GM19239 (cell line): ENCODE data around the gene MXRA8.

ENCODE experiments used
- DNase-seq: peaks from one replicate; pipeline ENCODE4 v3.0.0; 2011; ENCODE audit warnings: low spot score; ENCODE audit not compliant: insufficient read length
- FAIRE-seq: peaks from 2 replicates; lab custom pipeline; 2011; peaks lifted over from hg19 to GRCh38; lab: Jason Lieb, UNC

MXRA8 gene

GRCh38 chr1:1310476-1311053, 47.8 kb downstream of the MXRA8 start:
- DNase-seq (no peak), FAIRE-seq (no peak)

DNA sequence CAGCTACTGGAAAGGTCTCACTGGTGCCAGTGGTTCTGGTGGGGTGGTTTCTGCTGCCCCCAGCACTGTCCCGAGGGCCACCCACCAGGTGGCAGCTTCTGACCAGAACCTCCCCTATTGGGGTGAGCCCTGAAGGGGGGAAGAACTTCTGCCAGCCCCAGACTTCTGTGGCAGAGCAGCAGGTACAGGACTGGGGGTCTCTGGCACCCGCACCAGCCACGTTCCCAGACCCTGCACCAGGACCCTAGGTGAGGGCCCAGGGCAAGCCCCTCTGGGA, 48.3 kb downstream of the MXRA8 start:
- no peak for DNase-seq
- FAIRE-seq, result no peak

- no peak for DNase-seq
Observed at GRCh38 chr1:1309251-1310108, 48.9 kb downstream of the MXRA8 start.

GRCh38 chr1:1308756-1309250, 49.6 kb downstream of the MXRA8 start:
- FAIRE-seq (no peak), DNase-seq (no peak)

More at GRCh38 chr1:1309251-1310108, 48.9 kb downstream of the MXRA8 start:
- no peak for FAIRE-seq

GRCh38 chr1:1307923-1308755, 50.2 kb downstream of the MXRA8 start, which contains the start of the genes ACAP3 and PUSL1:
ACAP3 (minus strand) TSS chr1:1307930; CDS start chr1:1307815, 115 bp downstream.
PUSL1 (plus strand) TSS chr1:1308597; CDS start chr1:1308644, 47 bp downstream.
- peak; percentile 99 for DNase-seq
- FAIRE-seq, result peak; percentile 87

DNA sequence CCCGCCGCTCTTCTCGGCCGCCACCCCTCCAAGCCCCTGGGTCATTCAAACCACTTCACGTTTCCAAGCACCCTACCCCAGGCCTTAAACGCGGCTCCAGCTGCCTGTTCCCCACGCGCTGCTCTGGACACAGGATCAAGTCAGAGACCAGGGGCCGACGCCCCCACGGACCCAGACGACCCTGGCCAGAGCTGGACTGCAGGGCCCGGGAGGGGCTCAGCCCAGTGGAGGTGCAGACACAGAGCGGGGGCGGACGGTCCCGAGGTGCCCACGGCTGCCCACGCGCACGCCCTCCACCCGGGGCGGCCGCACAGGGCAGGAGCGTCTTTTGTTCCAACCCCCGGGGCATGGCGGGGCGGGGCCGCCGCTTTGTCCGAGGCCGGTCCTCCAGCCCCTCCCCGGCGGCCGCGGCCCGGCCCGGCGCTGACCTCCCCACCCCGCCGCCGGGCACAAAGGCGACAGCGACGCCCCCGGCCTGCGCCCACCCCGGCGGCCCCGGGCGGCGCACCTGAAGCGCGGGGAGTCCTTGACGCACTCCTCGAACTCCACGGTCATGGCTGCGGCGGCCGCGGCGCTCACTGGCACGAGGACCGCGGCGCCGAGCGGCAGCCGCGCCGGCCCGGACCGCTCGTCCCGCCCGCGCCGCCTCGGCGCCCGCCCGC, 51.0 kb downstream of the MXRA8 start:
- FAIRE-seq (no peak), DNase-seq (no peak)

- FAIRE-seq (no peak), DNase-seq (no peak)
Observed at GRCh38 chr1:1306661-1307260, 51.6 kb downstream of the MXRA8 start.

DNA sequence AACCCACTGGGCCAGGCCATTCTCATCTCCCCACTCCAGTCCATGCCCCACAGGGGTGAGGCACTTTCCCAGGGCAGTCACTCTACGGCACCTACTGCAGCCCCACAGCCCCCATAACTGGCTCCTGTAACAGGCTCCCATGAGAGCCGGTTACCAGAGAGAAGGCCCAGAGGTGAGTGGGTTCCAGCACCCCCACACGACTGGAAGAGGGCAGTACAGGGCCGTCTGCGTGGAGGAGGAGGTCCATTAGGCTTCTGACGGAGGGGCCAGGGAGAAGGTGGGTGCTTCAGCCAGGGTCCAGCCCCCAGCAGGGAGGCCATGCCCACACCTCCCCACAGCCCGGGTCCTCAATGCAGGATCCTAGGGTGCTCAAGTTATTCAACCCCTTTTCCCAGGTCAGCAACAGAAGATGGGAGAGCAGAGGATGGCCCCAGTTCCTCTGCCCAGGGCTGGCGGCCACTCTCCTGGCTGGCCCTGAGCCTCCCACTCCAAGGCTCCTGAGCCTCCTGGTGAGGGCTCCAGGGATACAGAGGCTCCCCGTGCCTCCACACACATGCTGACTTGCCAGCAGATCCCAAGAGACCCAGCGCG, 52.2 kb downstream of the MXRA8 start:
- FAIRE-seq (peak; percentile 51), DNase-seq (no peak)

DNA sequence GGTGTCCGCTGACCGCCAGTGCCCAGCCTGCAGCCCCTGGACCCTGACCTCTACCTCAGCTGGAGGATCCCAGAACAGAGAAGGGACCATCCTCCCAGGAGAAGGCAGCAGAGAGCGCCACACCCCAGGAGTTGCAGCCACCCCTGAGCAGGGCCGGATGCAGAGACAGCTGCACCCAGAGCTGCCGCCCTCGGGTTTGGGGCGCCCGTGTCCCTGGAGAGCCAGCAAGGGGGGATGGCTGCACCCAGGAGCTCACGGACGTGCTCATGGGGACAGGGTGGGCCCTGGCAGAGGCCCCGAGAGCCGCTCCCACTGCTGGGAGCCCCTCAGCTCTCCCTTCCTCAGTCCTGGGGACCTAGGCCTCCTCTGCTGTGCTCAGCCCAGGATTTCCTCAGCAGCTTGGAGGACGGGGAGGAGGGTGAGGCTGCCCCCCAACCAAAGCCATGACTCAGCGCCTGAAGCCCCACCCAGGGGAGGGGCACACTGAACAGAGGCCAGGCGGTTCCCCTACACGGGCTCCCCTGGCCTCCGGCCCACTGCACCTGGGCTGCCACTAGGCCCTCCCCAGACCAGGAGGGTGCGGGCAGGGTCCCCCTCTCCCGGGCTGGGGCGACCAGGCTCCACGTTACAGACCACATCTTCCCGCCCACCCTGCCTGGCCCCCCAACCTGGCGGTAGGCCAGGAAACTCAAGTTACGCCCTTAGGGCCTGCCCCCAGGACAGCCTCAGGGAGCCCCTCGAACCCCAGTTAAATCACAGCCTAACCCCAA, 52.9 kb downstream of the MXRA8 start:
- DNase-seq, result peak; percentile 81

GRCh38 chr1:1304331-1305299, 53.7 kb downstream of the MXRA8 start:
- FAIRE-seq, result no peak

More for the DNA sequence above, 52.9 kb downstream of the MXRA8 start:
- FAIRE-seq, result peak; percentile 75

DNA sequence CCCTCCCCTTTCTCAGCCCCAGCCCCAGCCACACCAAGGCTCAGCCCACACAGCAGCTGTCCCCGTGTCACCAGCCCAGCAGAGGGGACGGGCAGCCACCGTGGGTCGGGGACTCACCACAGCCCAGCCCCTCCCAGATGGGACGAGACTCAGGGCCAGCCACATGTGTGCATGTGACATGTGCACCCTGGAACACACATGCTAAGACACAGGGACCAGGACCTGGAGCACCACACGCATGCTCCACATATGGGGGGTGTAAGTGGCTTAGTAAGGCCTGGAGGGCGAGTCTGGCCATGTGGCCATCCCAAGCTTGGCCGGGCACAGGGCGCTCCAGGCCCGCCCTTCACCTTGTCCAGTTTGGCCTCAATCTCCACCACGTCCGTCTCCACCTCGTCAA, 54.6 kb downstream of the MXRA8 start:
- DNase-seq, result no peak
- FAIRE-seq, result no peak

More at GRCh38 chr1:1304331-1305299, 53.7 kb downstream of the MXRA8 start:
- DNase-seq, result no peak

DNA sequence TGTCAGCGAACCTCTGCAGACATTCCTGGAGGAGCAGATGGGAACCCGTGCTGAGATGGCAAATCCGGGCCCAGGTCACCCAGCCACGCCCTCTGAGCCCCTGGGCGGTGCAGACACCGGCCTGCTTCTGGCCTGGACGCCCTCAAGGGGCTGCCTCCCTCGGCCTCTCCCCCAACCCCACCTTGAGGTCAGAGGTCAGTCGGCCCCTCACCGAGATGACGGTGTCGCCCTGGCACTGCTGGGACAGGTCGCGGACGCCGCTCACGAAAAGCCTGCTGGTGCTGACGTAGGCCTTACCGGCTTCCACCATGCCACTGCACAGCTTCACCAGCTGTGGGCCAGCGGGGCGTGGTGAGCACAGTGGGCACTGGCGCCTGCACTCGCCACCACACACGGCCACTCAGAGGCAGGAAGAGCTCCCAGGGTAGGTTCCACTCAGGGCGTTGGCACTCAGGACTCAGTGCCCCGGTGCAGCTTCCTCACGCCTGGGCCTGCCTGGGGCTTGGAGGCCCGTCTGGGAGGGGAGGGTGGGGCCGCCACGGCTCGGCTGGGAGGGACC, 55.3 kb downstream of the MXRA8 start:
- no peak for DNase-seq
- no peak for FAIRE-seq
